Measurements from ENCODE around the gene DIPK1C. TPM values are rescaled to one million over a fixed set of nuclear protein-coding genes. Genes with fewer than 3 reads are reported as not detected.

The DIPK1C gene
- total and polyA plus RNA-seq, 9 of the 15 experiments (the other 6 are each of a cell fraction or from before 2014, with no cell fraction given): 0.04 to 0.32 (median 0.15) TPM; not detected in 2

DNA sequence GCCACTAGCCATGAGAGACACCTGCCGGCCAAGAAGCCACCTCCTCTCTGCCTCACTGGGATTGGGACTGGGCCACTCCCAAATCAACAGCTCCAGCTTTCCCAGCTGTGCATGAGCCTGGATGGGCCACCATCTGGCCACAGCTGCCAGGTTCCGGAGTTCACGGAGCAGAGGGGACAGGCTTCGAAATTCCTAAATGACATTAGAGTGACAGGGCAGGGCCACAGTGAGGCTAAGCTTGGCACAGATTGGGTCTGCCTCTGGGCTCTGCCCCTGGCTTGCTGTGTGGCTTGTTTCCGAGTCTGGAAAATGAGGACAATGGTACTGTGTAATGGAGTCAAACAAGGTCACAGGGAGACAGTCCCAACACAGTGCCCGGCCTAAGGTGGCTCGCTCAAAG is 6.5 kb downstream of the DIPK1C start (continued):
- TF ChIP-seq, protein P1, sequence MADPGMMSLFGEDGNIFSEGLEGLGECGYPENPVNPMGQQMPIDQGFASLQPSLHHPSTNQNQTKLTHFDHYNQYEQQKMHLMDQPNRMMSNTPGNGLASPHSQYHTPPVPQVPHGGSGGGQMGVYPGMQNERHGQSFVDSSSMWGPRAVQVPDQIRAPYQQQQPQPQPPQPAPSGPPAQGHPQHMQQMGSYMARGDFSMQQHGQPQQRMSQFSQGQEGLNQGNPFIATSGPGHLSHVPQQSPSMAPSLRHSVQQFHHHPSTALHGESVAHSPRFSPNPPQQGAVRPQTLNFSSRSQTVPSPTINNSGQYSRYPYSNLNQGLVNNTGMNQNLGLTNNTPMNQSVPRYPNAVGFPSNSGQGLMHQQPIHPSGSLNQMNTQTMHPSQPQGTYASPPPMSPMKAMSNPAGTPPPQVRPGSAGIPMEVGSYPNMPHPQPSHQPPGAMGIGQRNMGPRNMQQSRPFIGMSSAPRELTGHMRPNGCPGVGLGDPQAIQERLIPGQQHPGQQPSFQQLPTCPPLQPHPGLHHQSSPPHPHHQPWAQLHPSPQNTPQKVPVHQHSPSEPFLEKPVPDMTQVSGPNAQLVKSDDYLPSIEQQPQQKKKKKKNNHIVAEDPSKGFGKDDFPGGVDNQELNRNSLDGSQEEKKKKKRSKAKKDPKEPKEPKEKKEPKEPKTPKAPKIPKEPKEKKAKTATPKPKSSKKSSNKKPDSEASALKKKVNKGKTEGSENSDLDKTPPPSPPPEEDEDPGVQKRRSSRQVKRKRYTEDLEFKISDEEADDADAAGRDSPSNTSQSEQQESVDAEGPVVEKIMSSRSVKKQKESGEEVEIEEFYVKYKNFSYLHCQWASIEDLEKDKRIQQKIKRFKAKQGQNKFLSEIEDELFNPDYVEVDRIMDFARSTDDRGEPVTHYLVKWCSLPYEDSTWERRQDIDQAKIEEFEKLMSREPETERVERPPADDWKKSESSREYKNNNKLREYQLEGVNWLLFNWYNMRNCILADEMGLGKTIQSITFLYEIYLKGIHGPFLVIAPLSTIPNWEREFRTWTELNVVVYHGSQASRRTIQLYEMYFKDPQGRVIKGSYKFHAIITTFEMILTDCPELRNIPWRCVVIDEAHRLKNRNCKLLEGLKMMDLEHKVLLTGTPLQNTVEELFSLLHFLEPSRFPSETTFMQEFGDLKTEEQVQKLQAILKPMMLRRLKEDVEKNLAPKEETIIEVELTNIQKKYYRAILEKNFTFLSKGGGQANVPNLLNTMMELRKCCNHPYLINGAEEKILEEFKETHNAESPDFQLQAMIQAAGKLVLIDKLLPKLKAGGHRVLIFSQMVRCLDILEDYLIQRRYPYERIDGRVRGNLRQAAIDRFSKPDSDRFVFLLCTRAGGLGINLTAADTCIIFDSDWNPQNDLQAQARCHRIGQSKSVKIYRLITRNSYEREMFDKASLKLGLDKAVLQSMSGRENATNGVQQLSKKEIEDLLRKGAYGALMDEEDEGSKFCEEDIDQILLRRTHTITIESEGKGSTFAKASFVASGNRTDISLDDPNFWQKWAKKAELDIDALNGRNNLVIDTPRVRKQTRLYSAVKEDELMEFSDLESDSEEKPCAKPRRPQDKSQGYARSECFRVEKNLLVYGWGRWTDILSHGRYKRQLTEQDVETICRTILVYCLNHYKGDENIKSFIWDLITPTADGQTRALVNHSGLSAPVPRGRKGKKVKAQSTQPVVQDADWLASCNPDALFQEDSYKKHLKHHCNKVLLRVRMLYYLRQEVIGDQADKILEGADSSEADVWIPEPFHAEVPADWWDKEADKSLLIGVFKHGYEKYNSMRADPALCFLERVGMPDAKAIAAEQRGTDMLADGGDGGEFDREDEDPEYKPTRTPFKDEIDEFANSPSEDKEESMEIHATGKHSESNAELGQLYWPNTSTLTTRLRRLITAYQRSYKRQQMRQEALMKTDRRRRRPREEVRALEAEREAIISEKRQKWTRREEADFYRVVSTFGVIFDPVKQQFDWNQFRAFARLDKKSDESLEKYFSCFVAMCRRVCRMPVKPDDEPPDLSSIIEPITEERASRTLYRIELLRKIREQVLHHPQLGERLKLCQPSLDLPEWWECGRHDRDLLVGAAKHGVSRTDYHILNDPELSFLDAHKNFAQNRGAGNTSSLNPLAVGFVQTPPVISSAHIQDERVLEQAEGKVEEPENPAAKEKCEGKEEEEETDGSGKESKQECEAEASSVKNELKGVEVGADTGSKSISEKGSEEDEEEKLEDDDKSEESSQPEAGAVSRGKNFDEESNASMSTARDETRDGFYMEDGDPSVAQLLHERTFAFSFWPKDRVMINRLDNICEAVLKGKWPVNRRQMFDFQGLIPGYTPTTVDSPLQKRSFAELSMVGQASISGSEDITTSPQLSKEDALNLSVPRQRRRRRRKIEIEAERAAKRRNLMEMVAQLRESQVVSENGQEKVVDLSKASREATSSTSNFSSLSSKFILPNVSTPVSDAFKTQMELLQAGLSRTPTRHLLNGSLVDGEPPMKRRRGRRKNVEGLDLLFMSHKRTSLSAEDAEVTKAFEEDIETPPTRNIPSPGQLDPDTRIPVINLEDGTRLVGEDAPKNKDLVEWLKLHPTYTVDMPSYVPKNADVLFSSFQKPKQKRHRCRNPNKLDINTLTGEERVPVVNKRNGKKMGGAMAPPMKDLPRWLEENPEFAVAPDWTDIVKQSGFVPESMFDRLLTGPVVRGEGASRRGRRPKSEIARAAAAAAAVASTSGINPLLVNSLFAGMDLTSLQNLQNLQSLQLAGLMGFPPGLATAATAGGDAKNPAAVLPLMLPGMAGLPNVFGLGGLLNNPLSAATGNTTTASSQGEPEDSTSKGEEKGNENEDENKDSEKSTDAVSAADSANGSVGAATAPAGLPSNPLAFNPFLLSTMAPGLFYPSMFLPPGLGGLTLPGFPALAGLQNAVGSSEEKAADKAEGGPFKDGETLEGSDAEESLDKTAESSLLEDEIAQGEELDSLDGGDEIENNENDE (IDR thresholded peaks at IDR 0.05; ENCODE audit: low read depth, low read length): no peak
- TF ChIP-seq EHMT2 (IDR thresholded peaks at IDR 0.05) (no peak), MAFK (IDR thresholded peaks at IDR 0.05; ENCODE audit: low read length) (no peak), CREBBP (IDR thresholded peaks at IDR 0.05; ENCODE audit: low read depth, low read length) (no peak), MLLT1 (IDR thresholded peaks at IDR 0.05) (no peak)
